IgD-negative memory B cell (primary cell): ENCODE measurements around the gene ZNF385D. TPM values are rescaled to one million over a fixed set of nuclear protein-coding genes. Genes with fewer than 3 reads are reported as not detected.
"Not testable (repeated sequence)": the region's sequence is repeated elsewhere in the genome, so short reads cannot be mapped to it uniquely, and the experiment has no call there.

ENCODE experiments used
- H3K27ac Mint-ChIP-seq, 3 donors: one replicate each; pipeline ENCODE4 v1.8.0; 2020 to 2022; ENCODE audit warnings: mild to moderate bottlenecking in 3 of 3, mixed read lengths in 3 of 3, moderate library complexity in 1 of 3
- H3K27me3 Mint-ChIP-seq: one replicate; pipeline ENCODE4 v1.8.0; 2021; ENCODE audit warnings: mixed read lengths
- H3K36me3 Mint-ChIP-seq: one replicate; pipeline ENCODE4 v1.8.0; 2020; ENCODE audit warnings: mild to moderate bottlenecking, mixed read lengths
- H3K4me1 Mint-ChIP-seq, 3 donors: one replicate each; pipeline ENCODE4 v1.8.0; 2020 to 2022; ENCODE audit warnings: mixed read lengths in 3 of 3, mild to moderate bottlenecking in 1 of 3
- H3K4me3 Mint-ChIP-seq, 4 donors: one replicate each; pipeline ENCODE4 v1.8.0; 2020 to 2022; ENCODE audit warnings: mild to moderate bottlenecking in 4 of 4, mixed read lengths in 4 of 4, moderate library complexity in 3 of 4
- H3K9me3 Mint-ChIP-seq, 3 donors: one replicate each; pipeline ENCODE4 v1.8.0; 2020 to 2021; ENCODE audit warnings: mixed read lengths in 3 of 3, mild to moderate bottlenecking in 1 of 3
- polyA plus RNA-seq: library from polyadenylated mRNA; unstranded; fragments of 300-500 nt; fragmentation: Illumina TruSeq; gene quantifications from one replicate; pipeline ENCODE4 v1.2.3, GENCODE V29; 2021

The ZNF385D gene
- polyA plus RNA-seq, 1 donor from 2014 or later = 0.24 TPM

DNA sequence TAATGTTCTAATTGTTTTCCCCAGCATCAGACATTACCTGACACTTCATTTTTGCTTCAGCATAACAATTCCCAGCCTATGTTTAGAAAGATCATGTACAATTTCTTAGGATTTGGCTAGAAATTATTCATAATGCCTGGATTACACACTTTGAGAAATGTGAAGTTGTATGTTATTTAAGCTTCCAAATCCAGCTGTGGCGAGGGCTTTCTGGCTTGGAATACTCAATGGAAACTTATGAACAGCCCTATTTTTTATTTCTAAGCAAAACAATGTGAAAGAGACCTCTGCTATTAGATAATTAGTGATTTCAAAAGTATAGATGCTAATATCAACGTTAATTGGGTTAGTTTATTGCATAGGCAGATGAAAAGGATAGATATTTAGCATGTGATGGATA, 341.6 kb downstream of the ZNF385D start:
- Mint-ChIP-seq H3K4me3 (no peak overlapping the region), H3K9me3 (peaks cover under 1 to 5% (median 2%) of the 10 kb centered on the region in 3 donors), H3K27me3 (no peaks in the 10 kb centered on the region), H3K4me1 (no peaks in the 10 kb centered on the region), H3K36me3 (no peaks in the 10 kb centered on the region), H3K27ac (no peak overlapping the region)

DNA sequence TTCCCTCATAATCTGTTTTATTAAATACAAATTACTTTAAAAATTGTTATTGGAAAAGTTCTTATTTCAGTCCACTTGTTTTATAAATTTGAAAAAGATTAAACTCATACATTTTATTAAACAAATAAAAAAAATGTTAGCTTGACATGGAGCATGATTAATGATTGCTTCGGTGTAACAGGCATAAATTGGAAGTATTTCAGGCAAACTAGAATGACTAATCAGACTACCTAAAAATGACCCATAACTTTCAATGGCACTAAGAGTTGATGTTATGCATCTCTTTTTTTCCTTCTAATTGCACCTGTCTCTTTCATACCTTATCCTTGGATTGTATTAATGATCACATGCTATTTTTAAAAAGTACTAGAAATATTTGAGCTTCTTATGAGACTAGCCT, 343.3 kb downstream of the ZNF385D start:
- no peak overlapping the region for H3K4me3 Mint-ChIP-seq
- no peaks in the 10 kb centered on the region for H3K27me3 Mint-ChIP-seq
- no peaks in the 10 kb centered on the region for H3K36me3 Mint-ChIP-seq
- no peak overlapping the region for H3K27ac Mint-ChIP-seq
- H3K4me1 Mint-ChIP-seq = no peaks in the 10 kb centered on the region
- H3K9me3 Mint-ChIP-seq = peaks cover 2 to 9% (median 8%) of the 10 kb centered on the region in 3 donors

DNA sequence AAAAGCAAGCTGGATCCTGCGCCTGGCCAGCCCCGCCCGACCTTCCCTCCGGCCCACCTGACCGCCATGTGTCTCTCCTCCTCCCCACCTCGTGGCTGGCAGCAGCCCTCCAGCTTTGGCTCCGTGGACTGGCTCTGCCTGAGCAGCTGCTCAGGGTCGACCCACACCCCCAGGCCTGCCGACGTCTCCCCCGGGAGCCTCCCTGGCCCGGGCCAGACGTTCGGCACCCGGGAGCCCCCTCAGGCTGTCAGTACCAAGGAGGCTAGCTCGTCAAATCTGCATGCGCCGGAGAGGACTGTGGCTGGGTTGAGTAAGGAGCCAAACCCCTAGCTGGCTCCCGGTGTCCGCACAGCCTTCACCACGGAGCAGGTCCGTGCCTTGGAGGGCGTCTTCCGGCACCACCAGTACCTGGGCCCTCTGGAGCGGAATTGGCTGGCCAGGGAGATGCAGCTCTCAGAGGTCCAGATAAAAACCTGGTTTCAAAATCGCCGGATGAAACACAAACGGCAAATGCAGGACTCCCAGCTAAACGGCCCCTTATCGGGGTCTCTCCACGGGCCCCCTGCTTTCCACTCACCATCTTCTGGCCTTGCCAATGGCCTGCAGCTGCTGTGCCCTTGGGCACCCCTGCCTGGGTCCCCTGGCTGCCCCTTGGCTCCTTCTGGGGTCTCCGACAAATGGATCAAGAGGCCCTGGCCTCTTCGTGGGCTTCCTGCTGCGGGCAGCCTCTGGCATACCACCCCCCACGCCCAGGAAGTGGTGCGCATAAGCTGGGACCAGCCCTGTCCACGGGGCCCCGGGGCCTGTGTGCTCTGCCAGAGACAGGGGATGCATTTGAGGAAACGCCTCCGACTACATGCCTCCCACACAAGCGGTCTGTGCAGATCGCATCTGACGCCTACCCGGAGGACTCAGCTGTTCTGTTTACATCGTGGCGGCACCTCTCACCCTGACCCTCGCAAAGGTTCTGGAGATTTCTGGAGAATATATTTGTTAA, 345.0 kb downstream of the ZNF385D start:
- Mint-ChIP-seq H3K27ac (no peak overlapping the region), H3K4me3 (no peak overlapping the region), H3K36me3 (peaks cover 3% of the 10 kb centered on the region), H3K9me3 (peaks cover 4 to 9% (median 8%) of the 10 kb centered on the region in 3 donors), H3K4me1 (no peaks in the 10 kb centered on the region), H3K27me3 (no peaks in the 10 kb centered on the region)

DNA sequence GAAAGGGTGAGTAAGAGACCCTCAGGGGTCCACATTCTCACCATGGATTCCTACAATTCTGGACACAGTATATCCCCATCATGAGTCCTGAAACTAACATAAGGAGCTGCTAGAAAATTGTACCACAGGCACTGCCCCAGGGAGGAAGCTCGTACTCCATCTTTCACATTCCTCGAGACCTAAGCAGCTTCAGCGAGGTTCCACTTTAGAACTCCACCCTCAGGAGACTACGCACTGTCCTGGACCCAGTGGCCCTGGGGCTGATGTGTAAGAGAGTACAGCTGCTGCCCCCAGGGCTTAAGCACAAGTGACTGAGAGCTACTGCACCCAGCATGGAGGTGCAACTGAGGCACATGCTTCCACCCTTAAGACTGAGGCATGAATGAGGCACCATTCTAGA, 352.5 kb downstream of the ZNF385D start:
- Mint-ChIP-seq H3K4me3 (no peak overlapping the region), H3K4me1 (no peaks in the 10 kb centered on the region), H3K27me3 (no peaks in the 10 kb centered on the region)

DNA sequence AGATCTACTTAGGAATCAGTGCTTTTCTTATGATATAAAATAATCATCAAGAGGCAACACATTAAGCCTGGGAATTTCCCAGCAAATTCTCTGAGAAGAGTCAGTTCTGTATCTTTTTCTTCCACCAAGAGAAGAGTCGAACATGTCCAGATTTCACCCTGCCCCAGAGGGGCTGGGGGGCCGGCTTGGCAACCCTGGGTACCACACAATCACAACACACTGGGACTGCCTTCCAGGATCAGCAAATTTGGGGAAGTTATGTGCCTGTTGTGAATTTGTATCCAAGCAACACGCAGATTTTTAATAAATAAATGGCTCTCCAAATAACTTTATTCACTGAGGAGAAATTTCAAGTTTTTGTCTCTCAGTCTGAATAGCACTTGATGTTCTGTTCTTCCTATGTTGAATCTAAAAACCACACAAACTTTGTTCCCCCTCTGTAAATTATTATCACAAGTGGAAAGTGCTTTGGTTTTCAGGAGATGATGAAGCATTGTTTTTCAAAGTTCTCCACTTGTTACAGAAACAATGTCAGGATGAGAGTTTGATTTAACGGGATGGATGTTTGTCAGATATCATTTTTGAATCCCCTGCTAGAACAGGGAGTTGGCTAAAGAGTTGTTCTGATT, 357.2 kb downstream of the ZNF385D start:
- no peak overlapping the region for H3K4me3 Mint-ChIP-seq
- no peaks in the 10 kb centered on the region for H3K4me1 Mint-ChIP-seq
- peaks cover 0 to 6% (median 5%) of the 10 kb centered on the region in 3 donors for H3K9me3 Mint-ChIP-seq
- no peaks in the 10 kb centered on the region for H3K36me3 Mint-ChIP-seq
- no peak overlapping the region for H3K27ac Mint-ChIP-seq
- H3K27me3 Mint-ChIP-seq = no peaks in the 10 kb centered on the region

More for the DNA sequence above, 352.5 kb downstream of the ZNF385D start:
- H3K36me3 Mint-ChIP-seq = peaks cover 3% of the 10 kb centered on the region
- H3K9me3 Mint-ChIP-seq = peaks cover 2 to 9% (median 5%) of the 10 kb centered on the region in 3 donors
- no peak overlapping the region for H3K27ac Mint-ChIP-seq

DNA sequence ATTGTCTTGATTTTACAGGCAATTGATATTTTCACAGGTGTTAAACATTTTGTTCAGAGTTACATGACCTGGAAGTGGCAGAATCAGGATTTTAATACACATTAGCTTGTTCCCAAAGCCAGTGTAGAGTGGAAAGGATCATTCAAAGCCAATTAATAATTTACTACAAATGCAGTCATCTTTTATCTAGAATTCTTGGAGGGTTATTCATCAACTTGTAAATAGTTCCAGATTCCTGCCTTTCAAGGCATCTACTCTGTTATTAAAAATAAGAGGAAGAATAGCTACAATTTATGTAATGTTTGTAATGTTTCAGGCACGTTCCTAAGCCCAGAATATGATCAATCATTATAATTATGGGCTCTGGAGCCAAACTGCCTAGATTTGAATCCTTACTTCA, 358.5 kb downstream of the ZNF385D start:
- Mint-ChIP-seq H3K4me3 (no peak overlapping the region), H3K36me3 (no peaks in the 10 kb centered on the region), H3K27me3 (no peaks in the 10 kb centered on the region), H3K27ac (no peak overlapping the region), H3K9me3 (peaks cover 0 to 8% (median 6%) of the 10 kb centered on the region in 3 donors), H3K4me1 (no peaks in the 10 kb centered on the region)

DNA sequence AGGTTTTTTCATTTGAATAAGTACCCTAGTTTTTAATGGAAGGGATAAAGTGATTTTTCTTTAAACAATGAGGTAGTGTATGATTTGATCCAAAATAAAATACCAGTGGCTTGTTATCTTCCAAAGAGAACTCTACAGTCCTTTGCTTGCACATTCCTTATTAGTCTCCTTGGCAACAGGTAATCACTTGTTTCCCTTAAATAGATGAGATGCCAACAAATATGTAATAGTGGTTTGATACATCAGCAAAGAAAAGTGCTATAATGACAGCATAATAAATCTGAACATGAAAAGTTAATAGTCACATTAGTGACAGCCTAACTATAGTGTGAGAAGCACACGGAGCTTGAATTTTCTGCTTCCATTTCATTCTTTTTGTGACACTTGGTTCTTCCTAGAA, 360.2 kb downstream of the ZNF385D start:
- H3K4me1 Mint-ChIP-seq = no peaks in the 10 kb centered on the region
- H3K4me3 Mint-ChIP-seq = no peak overlapping the region
- no peak overlapping the region for H3K27ac Mint-ChIP-seq
- H3K27me3 Mint-ChIP-seq = no peaks in the 10 kb centered on the region
- peaks cover 5 to 8% (median 8%) of the 10 kb centered on the region in 3 donors for H3K9me3 Mint-ChIP-seq
- H3K36me3 Mint-ChIP-seq = no peaks in the 10 kb centered on the region

DNA sequence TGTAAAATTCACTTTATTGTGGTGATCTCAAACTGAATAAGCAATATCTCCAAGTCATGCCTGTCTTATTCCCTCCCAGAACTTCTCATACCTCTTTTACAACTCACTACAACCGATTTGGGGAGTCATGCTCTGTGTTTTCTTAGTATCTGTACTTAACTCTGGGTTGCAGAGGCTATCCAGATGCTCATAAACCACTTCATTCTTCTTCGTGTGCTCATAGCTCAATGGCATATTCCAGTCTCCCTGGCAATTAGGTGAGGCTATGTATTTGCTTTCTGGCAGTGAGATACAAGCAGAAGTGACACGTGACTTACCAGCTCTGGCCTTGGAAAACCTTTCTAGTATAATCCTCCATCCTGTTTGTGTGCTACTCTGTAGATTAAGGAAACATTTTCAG, 360.9 kb downstream of the ZNF385D start:
- Mint-ChIP-seq H3K9me3 (peaks cover 8 to 10% (median 9%) of the 10 kb centered on the region in 3 donors), H3K27me3 (no peaks in the 10 kb centered on the region), H3K36me3 (no peaks in the 10 kb centered on the region), H3K4me3 (no peak overlapping the region), H3K27ac (no peak overlapping the region), H3K4me1 (no peaks in the 10 kb centered on the region)

DNA sequence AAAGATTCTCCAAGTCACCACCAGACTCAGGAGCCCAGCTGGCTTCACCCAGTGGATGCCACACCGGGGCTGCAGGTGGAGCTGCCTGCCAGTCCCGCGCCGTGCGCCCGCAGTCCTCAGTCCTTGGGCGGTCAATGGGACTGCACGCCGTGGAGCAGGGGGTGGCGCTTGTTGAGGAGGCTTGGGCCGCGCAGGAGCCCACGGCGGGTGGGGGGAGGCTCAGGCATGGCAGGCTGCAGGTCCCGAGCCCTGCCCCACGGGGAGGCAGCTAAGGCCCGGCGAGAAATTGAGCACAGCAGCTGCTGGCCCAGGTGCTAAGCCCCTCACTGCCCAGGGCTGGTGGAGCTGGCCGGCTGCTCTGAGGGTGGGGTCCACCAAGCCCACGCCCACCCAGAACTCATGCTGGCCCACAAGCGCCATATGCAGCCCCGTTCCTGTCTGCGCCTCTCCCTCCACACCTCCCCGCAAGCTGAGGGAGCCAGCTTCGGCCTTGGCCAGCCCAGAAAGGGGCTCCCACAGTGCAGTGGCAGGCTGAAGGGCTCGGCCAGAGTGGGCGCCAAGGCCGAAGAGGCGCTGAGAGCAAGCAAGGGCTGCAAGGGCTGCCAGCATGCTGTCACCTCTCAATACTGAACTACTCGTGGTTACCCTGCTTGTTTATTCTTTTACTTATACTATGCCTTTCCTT, 363.7 kb downstream of the ZNF385D start:
- H3K27me3 Mint-ChIP-seq, H3K4me3 Mint-ChIP-seq, H3K27ac Mint-ChIP-seq, H3K36me3 Mint-ChIP-seq, H3K4me1 Mint-ChIP-seq: not testable (repeated sequence)
- peaks cover 7 to 10% (median 9%) of the 10 kb centered on the region in 3 donors for H3K9me3 Mint-ChIP-seq

DNA sequence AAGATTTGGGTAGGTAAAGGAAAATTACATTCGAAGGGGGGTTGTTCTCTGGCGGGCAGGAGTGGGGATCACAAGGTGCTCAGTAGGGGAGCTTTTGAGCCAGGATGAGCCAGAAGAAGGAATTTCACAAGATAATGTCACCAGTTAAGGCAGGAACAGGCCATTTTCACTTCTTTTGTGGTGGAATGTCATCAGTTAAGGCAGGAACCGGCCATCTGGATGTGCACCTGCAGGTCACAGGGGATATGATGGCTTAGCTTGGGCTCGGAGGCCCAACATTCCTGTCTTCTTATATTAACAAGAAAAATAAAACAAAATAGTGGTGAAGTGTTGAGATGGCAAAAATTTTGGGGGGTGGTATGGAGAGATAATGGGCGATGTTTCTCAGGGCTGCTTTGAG, 373.0 kb downstream of the ZNF385D start:
- not testable (repeated sequence) for H3K27ac Mint-ChIP-seq, H3K36me3 Mint-ChIP-seq, H3K4me1 Mint-ChIP-seq, H3K4me3 Mint-ChIP-seq, H3K27me3 Mint-ChIP-seq, H3K9me3 Mint-ChIP-seq

DNA sequence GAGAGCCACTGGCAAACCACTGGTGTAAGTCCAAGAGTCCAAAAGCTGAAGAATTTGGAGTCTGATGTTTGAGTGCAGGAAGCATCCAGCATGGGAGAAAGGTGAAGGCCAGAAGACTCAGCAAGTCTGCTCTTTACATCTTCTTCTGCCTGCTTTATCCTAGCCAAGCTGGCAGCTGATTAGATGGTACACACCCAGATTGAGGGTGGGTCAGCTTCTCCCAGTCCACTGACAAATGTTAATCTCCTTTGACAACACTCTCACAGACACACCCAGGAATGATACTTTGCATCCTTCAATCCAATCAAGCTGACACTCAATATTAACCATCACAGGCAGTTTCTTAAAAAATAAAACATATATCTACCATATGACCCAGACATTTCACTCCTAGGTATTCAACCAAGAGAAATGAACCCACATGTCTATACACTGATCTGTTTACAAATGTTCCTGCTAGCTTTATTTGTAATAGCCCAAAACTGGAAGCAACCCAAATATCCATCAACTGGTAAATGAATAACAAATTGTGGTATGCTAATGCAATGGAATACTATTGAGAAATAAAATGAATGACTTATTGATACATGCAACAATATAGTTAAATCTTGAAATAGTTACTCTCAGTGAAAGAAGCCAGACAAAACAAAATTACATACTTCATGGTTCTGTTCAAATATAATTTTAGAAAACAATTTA, 373.8 kb downstream of the ZNF385D start:
- Mint-ChIP-seq H3K27me3 (no peaks in the 10 kb centered on the region), H3K9me3 (no peaks in the 10 kb centered on the region), H3K27ac (no peak overlapping the region), H3K4me3 (no peak overlapping the region), H3K4me1 (no peaks in the 10 kb centered on the region), H3K36me3 (no peaks in the 10 kb centered on the region)

DNA sequence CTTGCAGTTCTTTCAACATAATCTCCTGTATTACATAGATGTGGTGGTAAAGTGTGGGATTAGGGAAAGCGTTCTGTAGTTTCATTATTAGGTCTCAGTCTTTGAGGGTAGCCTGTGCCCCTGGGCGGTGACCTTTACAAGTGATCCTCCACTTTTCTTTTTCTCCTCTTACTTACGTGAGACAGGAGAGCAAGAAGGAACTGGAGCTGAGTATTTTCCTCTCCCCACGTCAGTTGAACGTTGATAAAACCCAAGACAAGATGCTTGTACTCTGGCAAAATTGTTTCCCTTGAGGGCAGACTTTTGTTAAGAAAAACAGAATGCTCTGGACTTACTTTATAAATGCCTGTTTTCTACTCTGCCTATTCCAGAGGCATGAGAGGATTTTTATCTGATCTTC, 378.7 kb downstream of the ZNF385D start:
- no peaks in the 10 kb centered on the region for H3K4me1 Mint-ChIP-seq
- H3K4me3 Mint-ChIP-seq = no peak overlapping the region
- H3K27me3 Mint-ChIP-seq = no peaks in the 10 kb centered on the region
- no peaks in the 10 kb centered on the region for H3K36me3 Mint-ChIP-seq
- no peak overlapping the region for H3K27ac Mint-ChIP-seq
- H3K9me3 Mint-ChIP-seq = peaks cover 0 to 6% (median 0%) of the 10 kb centered on the region in 3 donors
